GM12878 (cell line): ENCODE data around the gene ANKRD44. TPM values are rescaled to one million over a fixed set of nuclear protein-coding genes. Genes with fewer than 3 reads are reported as not detected.

Experiments
- ATF7 ChIP-seq: fragments of 450-650 bp; IDR thresholded peaks from 2 replicates; pipeline ENCODE4 v1.6.1; 2016; ENCODE audit warnings: low read depth, mild to moderate bottlenecking
- CREB1 ChIP-seq: IDR thresholded peaks from 2 replicates; pipeline ENCODE4 v1.6.1; 2012; ENCODE audit warnings: low read depth, mild to moderate bottlenecking, inconsistent platforms
- IKZF2 ChIP-seq, 2 experiments: fragments of 450-650 bp; IDR thresholded peaks; 2 replicates each; pipeline ENCODE4 v1.6.1; 2017; ENCODE audit warnings: mild to moderate bottlenecking in 2 of 2, moderate library complexity in 2 of 2
- NBN ChIP-seq: fragments of 450-650 bp; IDR thresholded peaks from 2 replicates; pipeline ENCODE4 v1.6.1; 2016
- NFIC ChIP-seq: IDR thresholded peaks from 2 replicates; pipeline ENCODE4 v1.6.1; 2012; ENCODE audit warnings: low read depth, mild to moderate bottlenecking, inconsistent platforms, low read length, moderate library complexity
- SMC3 ChIP-seq: IDR thresholded peaks from 2 replicates; pipeline ENCODE4 v1.6.1; 2011; ENCODE audit warnings: low read length, improper control_type of control experiment, borderline replicate concordance
- SPI1 ChIP-seq: IDR thresholded peaks from 2 replicates; pipeline ENCODE4 v1.6.1; 2011; ENCODE audit warnings: low read depth, mild to moderate bottlenecking, low read length, moderate library complexity, borderline replicate concordance; ENCODE audit not compliant: insufficient read depth
- polyA plus RNA-seq, 11 experiments: library from polyadenylated mRNA; depleted of rRNA in 4 of 11; unstranded in 6 of 11; stranded (reverse) in 5 of 11; fragments of >200 nt; fragmentation: Nextera tagmentation in 4 of 11; fragmentation: Illumina TruSeq in 1 of 11; extraction: Ambion mirVana in 4 of 11; extraction: Trizol in 1 of 11; gene quantifications; 1 replicate in 1 of 11; 2 replicates in 10 of 11; pipeline versions ENCODE4 v1.2.1 to v1.2.3, GENCODE V29; 2011 to 2016; ENCODE audit warnings: inconsistent platforms in 2 of 11, missing spikeins in 2 of 11, low read depth in 1 of 11
- total RNA-seq, 4 experiments: library from RNA; depleted of rRNA in 3 of 4; stranded (reverse); fragments of >200 nt in 3 of 4; fragmentation: Illumina TruSeq in 1 of 4; extraction: Trizol in 1 of 4; gene quantifications; 2 replicates each; pipeline versions ENCODE4 v1.2.1 to v1.2.3, GENCODE V29; 2013 to 2021
- TF ChIP-seq, protein P1 (sequence below): fragments of 450-650 bp; formaldehyde crosslinking; IDR thresholded peaks from 2 replicates; pipeline ENCODE4 v1.4.0; 2022; ENCODE audit warnings: mild to moderate bottlenecking, moderate library complexity
- TF ChIP-seq, protein P2 (sequence below), 3 experiments: IDR thresholded peaks in 2 of 3; conservative IDR thresholded peaks in 1 of 3; 2 replicates each; pipeline ENCODE4 v1.5.1; 2011; ENCODE audit warnings: low read depth in 3 of 3, low read length in 3 of 3, mild to moderate bottlenecking in 3 of 3, control low read depth in 2 of 3, moderate library complexity in 2 of 3, inconsistent platforms in 1 of 3, mixed read lengths in 1 of 3; ENCODE audit not compliant: control insufficient read depth in 2 of 3, insufficient read depth in 1 of 3; ENCODE audit errors: extremely low read depth in 1 of 3

The ANKRD44 gene
- total and polyA plus RNA-seq, 10 of the 15 experiments (the other 5 are each of a cell fraction or from before 2014, with no cell fraction given): 19.1 to 99.1 (median 59.6) TPM

DNA sequence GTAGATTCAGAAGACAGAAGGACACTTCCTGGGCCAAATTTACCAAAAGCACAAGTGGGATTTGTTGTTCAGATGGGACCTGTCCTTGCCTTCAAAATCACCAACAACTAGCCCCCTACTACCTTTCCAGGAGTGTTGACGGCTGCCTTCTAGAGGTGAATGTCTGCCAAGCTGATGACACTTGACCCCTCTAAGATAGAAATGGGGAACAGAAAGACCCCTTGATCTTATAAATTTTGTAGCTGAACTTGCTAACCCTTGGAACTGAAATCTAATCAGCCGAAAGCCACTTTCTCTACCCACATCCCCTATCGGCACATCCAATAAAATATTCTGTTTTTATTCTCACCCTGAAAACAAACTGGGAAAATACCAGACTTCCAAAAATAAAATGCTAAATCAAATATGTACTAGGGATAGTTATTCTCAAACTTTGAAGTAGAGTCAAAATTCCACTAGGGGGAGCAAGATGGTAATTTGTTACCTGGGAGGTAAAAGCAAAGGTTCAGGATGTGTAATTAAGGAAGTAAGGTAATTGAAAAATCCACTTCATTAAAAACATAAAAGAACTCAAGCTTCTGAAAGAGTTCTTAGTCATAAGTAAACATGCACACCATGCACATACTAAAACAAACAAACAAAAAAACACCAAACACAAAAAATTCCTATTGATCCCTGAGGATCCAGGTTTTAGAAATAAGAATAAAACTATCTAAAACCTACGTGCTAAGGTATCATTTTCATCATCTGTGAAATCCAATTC, 119.2 kb downstream of the ANKRD44 start (continued):
- TF ChIP-seq, protein P1, sequence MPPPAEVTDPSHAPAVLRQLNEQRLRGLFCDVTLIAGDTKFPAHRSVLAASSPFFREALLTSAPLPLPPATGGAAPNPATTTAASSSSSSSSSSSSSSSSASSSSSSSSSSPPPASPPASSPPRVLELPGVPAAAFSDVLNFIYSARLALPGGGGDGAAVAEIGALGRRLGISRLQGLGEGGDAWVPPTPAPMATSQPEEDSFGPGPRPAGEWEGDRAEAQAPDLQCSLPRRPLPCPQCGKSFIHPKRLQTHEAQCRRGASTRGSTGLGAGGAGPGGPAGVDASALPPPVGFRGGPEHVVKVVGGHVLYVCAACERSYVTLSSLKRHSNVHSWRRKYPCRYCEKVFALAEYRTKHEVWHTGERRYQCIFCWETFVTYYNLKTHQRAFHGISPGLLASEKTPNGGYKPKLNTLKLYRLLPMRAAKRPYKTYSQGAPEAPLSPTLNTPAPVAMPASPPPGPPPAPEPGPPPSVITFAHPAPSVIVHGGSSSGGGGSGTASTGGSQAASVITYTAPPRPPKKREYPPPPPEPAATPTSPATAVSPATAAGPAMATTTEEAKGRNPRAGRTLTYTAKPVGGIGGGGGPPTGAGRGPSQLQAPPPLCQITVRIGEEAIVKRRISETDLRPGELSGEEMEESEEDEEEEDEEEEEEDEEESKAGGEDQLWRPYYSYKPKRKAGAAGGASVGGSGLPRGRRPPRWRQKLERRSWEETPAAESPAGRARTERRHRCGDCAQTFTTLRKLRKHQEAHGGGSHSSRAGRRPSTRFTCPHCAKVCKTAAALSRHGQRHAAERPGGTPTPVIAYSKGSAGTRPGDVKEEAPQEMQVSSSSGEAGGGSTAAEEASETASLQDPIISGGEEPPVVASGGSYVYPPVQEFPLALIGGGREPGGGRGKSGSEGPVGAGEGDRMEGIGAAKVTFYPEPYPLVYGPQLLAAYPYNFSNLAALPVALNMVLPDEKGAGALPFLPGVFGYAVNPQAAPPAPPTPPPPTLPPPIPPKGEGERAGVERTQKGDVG (CRISPR knock-in tag): no peak
- peak; percentile 83; the same call in 1 of the 2 replicates for TF ChIP-seq SMC3
- TF ChIP-seq ATF7: peak; percentile 77
- TF ChIP-seq SPI1: peak; percentile 50
- no peak; the same call in 1 of the 2 replicates for TF ChIP-seq NBN
- TF ChIP-seq CREB1: no peak
- TF ChIP-seq NFIC: peak; percentile 73; the same call in 1 of the 2 replicates
- TF ChIP-seq, protein P2, sequence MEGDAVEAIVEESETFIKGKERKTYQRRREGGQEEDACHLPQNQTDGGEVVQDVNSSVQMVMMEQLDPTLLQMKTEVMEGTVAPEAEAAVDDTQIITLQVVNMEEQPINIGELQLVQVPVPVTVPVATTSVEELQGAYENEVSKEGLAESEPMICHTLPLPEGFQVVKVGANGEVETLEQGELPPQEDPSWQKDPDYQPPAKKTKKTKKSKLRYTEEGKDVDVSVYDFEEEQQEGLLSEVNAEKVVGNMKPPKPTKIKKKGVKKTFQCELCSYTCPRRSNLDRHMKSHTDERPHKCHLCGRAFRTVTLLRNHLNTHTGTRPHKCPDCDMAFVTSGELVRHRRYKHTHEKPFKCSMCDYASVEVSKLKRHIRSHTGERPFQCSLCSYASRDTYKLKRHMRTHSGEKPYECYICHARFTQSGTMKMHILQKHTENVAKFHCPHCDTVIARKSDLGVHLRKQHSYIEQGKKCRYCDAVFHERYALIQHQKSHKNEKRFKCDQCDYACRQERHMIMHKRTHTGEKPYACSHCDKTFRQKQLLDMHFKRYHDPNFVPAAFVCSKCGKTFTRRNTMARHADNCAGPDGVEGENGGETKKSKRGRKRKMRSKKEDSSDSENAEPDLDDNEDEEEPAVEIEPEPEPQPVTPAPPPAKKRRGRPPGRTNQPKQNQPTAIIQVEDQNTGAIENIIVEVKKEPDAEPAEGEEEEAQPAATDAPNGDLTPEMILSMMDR (IDR thresholded peaks at IDR 0.05 in 2 of 3, conservative IDR thresholded peaks at IDR 0.05 in 1 of 3; ENCODE audit: control insufficient read depth in 2 of 3, extremely low read depth in 1 of 3, insufficient read depth in 1 of 3, low read depth in 3 of 3, low read length in 3 of 3): peak; percentile 57 to 69 (median 61)
- TF ChIP-seq IKZF2 (IDR thresholded peaks at IDR 0.05): peak in 1 of 2 experiments; percentile 36; a peak in 1 of 4 replicates
